Mammary epithelial cell (primary cell): Measurements from ENCODE around the gene PGM2L1.

Experiments
- CTCF ChIP-seq, 2 donors: IDR thresholded peaks in 1 of 2; conservative IDR thresholded peaks in 1 of 2; 2 replicates each; pipeline ENCODE4 v1.5.1; 2011 to 2012; ENCODE audit warnings: inconsistent platforms in 2 of 2, low read length in 2 of 2, mild to moderate bottlenecking in 2 of 2, control low read depth in 1 of 2, low read depth in 1 of 2; ENCODE audit not compliant: insufficient read depth in 1 of 2; ENCODE audit errors: extremely low read depth in 1 of 2
- EZH2 ChIP-seq: IDR thresholded peaks from 2 replicates; pipeline ENCODE4 v1.6.1; 2012; ENCODE audit warnings: low read length, inconsistent platforms, borderline replicate concordance

GRCh38 chr11:74284466-74284865, 113.8 kb downstream of the PGM2L1 start:
- TF ChIP-seq CTCF (conservative IDR thresholded peaks at IDR 0.05 in 1 of 2, IDR thresholded peaks at IDR 0.05 in 1 of 2; ENCODE audit: extremely low read depth in 1 of 2, insufficient read depth in 1 of 2, low read depth in 1 of 2, low read length in 2 of 2) (no peak), EZH2 (no peak)
